GM12875 (cell line): ENCODE results near the gene S100A1.
"Not testable (repeated sequence)": the region's sequence is repeated elsewhere in the genome, so short reads cannot be mapped to it uniquely, and the experiment has no call there.

ENCODE experiments used
- H3K4me3 ChIP-seq: one replicate; pipeline ENCODE4 v1.5.1; 2011; ENCODE audit warnings: low read depth, low read length, control low read depth
- TF ChIP-seq, protein P1 (sequence below): IDR thresholded peaks from 2 replicates; pipeline ENCODE4 v1.5.1; 2011; ENCODE audit warnings: low read depth, mild to moderate bottlenecking, control low read depth, inconsistent platforms, low read length, moderate library complexity, borderline replicate concordance; ENCODE audit not compliant: insufficient read depth

Gene S100A1

DNA sequence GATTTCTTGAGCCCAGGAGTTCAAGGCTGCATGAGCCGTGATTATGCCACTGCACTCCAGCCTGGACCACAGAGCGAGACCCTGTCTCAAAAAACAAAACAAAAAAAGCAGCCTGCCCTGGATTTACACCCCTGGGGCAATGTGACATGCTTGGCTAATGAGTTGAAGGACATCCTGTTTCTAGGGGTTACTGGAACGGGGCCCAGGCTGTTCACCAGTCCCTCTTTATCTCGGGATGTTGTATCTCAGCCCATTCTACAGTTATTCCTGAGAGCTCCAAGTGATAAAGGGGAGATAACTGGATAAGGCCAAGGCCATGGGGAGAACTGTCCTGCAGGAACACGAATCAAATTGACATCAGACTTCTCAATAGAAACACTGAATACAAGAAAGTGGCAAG, 40.9 kb upstream of the S100A1 start:
- TF ChIP-seq, protein P1, sequence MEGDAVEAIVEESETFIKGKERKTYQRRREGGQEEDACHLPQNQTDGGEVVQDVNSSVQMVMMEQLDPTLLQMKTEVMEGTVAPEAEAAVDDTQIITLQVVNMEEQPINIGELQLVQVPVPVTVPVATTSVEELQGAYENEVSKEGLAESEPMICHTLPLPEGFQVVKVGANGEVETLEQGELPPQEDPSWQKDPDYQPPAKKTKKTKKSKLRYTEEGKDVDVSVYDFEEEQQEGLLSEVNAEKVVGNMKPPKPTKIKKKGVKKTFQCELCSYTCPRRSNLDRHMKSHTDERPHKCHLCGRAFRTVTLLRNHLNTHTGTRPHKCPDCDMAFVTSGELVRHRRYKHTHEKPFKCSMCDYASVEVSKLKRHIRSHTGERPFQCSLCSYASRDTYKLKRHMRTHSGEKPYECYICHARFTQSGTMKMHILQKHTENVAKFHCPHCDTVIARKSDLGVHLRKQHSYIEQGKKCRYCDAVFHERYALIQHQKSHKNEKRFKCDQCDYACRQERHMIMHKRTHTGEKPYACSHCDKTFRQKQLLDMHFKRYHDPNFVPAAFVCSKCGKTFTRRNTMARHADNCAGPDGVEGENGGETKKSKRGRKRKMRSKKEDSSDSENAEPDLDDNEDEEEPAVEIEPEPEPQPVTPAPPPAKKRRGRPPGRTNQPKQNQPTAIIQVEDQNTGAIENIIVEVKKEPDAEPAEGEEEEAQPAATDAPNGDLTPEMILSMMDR, result no peak
- H3K4me3 ChIP-seq, result no peak overlapping the region

DNA sequence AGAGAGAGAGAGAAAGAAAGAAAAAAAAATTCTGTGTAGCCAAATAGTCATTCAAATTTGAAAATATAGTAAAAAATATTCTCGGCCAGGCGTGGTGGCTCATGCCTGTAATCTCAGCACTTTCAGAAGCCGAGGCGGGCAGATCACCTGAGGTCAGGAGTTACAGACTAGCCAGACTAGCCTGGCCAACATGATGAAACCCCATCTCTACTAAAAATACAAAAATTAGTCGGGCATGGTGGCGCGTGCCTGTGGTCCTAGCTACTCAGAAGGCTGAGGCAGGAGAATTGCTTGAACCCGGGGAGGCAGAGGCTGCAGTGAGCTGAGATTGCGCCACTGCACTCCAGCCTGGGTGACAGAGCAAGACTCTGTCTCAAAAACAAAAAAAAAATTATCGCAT, 40.2 kb upstream of the S100A1 start:
- not testable (repeated sequence) for H3K4me3 ChIP-seq

DNA sequence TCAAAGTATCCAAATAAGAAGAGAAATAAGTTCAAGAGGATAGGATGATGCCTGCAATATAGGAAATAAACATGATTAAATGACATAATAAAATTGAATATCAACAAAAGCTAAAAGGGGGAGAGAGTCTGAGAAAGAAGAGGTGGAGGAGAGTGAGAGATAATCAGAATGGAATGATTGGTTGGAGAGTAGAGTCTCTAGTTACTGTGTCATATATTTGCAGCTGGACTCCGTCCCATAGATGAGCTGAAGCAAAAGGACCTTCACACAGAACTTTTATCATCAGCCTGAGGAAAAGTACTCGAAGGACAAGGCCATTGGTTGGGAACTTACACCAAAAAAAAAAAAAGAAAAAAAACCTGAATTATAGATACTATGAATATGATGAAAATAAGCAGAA, 39.8 kb upstream of the S100A1 start:
- TF ChIP-seq, protein P1, result no peak
- H3K4me3 ChIP-seq, result no peak overlapping the region

DNA sequence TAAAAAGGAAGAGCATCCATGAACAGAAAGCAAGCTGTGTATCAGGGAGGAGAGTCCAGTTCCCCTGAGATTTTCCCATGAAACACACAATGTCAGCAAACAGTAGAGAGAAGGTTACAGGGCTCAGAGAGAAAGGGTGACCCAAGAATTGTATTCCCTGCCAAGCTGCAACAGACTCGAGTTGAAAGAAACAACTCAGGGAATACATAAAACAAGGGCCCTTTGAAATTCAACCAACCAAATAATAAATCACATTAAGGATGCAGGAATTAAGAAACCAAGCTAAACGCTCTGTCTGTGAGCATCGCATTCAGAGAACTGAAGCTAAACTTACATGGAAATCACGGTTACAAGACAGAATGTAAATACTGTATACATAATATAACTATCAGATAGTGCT, 35.5 kb upstream of the S100A1 start:
- TF ChIP-seq, protein P1, result no peak
- H3K4me3 ChIP-seq, result no peak overlapping the region

DNA sequence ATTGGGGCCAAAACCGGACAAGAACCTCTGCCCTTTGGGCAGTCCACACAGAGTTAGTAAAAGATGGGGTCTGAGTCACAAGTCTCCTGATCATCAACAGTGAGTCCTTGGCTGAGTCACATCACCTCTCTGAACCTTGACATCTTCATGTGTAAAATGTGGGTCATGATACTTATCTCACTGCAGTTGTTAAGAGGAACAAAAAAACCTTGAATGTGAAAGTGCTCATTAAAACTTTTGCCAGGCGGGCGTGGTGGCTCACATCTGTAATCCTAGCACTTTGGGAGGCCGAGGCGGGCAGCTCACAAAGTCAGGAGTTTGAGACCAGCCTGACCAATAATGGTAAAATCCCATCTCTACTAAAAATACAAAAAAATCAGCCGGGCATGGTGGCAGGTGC, 31.0 kb upstream of the S100A1 start:
- H3K4me3 ChIP-seq, result no peak overlapping the region
- TF ChIP-seq, protein P1, result no peak

DNA sequence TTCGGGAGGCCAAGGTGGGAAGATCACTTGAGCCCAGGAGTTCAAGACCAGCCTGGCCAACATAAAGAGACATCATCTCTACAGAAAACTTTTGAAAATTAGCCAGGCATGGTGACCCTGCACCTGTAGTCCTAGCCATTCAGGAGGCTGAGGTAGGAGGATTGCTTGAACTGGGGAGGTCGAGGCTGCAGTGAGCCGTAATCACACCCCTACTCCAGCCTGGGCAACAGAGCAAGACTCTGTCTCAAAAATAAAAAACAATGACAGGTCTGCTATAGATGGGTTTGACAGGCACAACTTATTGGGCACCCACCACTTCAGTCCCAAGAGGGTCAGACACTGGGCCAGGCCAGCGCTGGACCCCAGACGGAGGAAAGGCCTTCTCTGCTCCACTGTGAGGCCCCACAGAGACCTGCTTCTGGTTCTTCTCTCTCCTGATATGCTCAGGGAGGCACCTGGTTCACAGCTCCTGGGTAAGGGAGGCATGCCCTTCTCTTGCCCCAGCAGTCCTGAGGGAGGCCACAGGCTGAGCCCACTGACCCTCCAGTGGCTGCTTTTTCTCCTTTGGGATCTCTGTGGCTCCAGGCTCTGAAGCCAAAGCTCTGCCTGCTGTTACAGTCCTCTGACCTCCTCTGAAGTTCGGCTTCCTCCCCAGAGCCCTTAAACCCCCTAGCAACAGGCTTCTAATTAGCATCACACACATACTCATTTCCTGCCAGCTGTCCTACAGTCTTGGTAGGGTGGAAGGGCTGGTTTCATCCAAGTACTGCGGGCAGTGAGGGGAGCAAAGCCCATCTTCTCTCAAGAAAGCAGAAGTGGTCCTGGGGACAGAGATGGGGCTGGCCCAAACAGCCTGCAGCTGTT, 29.7 kb upstream of the S100A1 start:
- TF ChIP-seq, protein P1, result no peak
- no peak overlapping the region for H3K4me3 ChIP-seq

DNA sequence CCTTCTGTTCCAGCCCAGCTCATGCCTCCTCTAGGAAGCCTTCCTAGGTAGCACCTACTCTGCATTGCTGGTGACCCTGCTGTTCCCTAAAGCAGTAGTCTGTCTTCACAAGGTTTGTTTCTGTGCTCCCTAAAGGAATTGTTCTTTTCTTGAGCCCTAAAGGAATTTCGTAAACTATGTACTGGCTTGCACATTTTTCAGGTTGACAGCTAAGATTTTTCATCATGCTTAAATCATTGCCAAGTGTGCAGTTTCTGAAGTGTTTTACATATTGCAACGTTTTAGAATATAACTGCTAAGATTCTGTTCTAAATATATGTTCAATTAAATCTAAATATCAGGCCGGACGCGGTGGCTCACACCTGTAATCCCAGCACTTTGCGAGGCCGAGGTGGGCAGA, 28.4 kb upstream of the S100A1 start:
- H3K4me3 ChIP-seq, result no peak overlapping the region
- TF ChIP-seq, protein P1, result no peak
